Left renal pelvis (tissue), 4 donors: Measurements from ENCODE around the gene CD63. TPM values are rescaled to one million over a fixed set of nuclear protein-coding genes. Genes with fewer than 3 reads are reported as not detected.
"Not testable (repeated sequence)": the region's sequence is repeated elsewhere in the genome, so short reads cannot be mapped to it uniquely, and the experiment has no call there.

Experiments
- DNase-seq, 4 donors: peaks; one replicate each; pipeline ENCODE4 v3.0.0-alpha.2; 2013; ENCODE audit warnings: low read depth in 4 of 4, low spot score in 3 of 4
- polyA plus RNA-seq, 4 donors: library from polyadenylated mRNA; unstranded; fragments of 120-200 nt; gene quantifications; one replicate each; pipeline ENCODE4 v1.2.1, GENCODE V29; 2013; ENCODE audit not compliant: insufficient read length in 4 of 4

CD63 gene, protein sequence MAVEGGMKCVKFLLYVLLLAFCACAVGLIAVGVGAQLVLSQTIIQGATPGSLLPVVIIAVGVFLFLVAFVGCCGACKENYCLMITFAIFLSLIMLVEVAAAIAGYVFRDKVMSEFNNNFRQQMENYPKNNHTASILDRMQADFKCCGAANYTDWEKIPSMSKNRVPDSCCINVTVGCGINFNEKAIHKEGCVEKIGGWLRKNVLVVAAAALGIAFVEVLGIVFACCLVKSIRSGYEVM
- 100 to 1,000 TPM; 617 to 773 (median 715) TPM for polyA plus RNA-seq

DNA sequence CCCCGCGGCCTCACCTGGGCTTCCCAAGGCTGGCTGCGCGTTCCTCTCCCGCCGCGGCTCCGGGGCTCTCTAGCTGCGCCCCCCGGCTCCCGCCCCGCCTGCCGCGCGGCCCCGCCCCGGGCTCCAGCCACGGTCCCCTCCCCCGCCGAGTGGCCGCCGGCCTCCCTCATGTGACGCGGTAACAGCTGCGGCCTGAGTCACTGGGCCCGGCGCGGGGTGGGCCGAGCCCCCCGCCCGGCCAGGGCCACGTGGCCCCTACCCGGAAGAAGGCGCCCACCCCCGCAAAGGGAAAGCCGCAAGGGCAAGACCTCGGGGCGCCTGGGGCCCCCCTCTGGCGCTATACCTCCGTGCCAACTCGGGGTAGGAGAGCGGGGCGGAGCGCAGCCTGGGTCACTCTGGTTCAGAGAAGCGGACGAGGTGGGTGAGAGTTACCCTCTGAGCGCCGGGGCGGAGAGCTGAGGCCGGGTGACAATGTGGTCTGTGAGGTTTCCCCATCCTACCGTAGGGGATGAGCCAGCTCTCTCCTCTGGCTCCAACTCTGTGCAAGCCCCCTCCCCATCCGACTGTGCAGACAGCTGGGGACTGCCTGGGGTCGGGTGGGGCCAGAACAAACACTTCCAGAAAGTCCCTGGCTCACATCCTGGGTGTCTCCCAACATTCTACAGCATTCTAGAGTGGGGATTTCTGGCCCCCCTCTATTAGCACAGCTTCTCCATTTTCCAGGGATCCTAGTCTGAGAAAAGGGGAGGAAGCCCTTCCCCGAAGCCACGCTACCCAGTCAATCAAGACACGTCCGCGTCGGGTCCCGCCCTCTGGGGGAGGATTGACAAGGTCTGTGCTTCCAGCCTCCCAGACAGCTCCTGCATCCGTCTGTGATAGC, at the start of gene CD63:
Gene CD63 (minus strand): TSS at position 71 of the 880 bp plus-strand sequence. CDS start 668 bp downstream, outside the sequence.
- DNase-seq, result peak in 1 of 4 donors; percentile 79

DNA sequence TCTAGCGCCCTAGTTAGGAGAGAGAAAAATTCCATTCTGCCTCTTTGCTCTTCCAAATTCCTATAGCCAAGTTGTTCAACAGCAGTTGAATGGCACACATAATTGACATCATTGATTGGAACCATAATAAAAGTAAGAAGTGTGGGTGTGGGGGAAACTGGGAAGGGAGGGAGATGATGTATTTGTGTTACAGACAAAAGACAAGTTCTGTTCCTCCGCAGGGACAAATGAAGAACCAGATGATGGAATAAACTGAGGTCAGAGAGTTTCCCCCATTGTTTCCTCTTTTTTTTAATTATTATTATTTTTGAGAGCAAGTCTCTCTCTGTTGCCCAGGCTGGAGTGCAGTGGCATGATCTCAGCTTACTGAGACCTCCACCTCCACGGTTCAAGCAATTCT, 49.0 kb upstream of the CD63 start:
- no peak for DNase-seq

DNA sequence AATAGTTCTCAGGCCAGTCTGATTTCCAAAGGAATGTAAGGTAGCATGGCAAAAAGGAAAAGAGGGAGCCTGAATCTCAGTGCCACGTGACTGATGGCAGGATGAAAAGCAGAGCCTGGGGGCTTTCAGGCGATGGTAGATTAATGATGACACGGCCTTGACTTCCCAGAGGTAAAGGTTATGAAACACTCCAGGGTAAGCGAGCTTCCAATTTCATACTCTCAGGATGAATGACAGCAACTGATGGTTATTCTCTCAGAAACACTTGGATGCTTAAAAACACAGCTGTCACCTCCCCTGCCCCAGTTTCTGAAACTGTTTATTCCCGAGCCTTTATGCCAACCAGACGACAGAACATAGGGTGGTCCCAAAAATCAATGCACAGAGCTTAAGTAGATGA, 42.9 kb upstream of the CD63 start:
- DNase-seq, result no peak

DNA sequence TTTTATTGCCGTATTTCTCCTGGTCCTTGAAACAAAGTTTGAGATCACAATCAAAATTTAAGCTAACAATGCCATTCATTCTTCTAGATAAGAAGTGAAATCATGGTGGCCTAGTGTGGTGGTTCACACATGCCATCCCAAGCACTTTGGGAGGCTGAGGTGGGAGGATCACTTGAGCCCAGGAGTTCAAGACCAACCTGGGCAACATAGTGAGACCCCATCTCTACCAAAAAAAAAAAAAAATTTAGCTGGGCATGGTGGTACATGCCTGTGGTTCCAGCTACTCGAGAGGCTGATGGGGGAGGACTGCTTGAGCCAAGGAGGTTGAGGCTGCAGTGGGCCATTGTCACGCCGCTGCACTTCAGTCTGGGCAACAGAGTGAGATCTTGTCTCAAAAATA, 38.3 kb upstream of the CD63 start:
- DNase-seq, result no peak

DNA sequence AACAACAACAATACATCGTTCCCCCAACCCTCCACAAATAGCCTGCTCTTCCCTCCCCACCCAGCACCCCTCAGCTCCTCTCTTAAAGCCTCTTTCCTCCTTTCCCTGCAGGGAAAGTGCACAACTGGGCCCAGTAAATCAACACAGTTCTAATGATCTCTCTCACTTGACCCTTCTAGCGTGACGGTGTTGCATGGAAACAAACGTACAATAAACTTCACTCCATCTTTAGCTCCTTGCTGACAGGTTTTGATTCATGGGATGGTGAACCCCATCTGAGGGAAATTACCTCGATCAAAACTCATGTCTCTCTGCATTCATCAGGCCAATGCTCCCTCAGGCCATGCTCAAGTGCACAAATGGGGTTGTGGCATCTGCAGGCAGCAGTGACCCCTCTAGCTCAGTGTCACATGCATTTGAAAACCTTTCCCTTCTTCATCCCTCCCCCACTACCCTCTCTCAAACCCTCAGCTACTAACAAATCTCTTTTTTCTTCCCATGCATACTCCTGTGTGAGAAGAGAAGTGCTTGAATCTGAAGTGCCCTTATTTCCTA, 37.0 kb upstream of the CD63 start:
- no peak for DNase-seq

DNA sequence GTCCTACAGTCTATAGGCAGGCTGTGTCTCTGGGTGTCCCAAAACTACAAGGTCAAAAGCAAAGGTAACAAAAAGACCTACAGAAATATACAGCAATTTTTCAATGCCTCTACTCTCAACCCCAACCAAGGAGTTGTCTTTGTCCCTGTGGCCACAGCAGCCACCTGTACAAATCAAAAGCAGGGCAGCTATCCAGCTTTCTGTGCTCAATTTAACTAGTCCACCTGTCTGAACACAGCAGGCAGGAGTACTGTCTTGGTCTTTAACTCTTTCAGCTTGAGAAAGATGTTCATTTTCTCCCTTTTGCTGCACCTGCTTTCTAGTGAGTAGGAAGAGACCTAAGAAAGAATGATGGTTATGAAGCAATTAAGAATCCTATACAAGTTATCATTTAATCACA, 33.8 kb upstream of the CD63 start:
- no peak for DNase-seq

DNA sequence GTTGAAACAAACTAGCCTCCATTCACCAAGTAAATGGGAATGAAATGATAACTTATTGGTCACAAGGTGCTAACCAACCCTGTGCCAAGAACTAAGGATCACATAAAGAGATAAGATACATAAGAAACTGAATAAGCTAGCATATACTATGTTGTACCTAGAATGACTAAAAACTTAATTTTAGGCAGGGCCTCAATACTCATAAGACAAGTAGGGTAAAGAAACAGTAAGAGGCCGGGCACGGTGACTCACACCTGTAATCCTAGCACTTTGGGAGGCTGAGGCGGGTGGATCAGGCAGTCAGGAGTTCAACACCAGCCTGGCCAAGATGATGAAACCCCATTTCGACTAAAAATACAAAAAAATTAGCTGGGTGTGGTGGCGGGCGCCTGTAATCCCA, 31.9 kb upstream of the CD63 start:
- no peak for DNase-seq

DNA sequence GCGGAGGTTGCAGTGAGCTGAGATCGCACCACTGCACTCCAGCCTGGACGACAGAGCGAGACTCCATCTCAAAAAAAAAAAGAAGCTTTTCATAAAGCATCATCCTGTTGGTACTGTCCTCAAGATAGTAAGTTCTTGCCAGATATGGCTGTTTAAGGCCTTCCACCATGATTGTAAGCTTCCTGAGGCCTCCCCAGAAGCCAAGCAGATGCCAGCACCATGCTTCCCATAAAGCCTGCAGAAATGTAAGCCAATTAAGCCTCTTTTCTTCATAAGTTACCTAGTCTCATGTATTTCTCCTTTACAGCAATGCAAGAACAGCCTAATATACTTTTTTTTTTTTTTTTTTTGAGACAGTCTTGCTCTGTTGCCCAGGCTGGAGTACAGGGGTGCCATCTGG, 29.8 kb upstream of the CD63 start:
- not testable (repeated sequence) for DNase-seq

DNA sequence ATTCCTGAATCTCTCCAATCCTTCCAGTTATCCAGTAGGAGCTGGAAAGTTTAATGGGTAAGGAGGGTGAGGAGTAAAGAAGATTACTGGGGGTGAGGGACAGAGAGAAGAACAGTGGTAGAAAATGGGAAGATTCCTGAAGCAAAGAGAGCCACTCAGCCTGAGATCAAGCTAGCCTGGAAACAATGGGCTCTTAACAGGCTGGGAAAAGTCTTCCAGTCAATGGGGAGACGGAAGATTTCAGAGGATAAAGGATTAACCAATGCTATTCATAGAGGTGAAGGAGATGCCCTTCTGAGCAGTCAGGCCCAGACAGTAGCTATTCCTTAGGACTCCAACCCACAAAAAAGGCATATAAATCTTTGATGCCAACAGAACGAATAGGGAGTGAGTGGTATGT, 28.9 kb upstream of the CD63 start:
- DNase-seq, result no peak

DNA sequence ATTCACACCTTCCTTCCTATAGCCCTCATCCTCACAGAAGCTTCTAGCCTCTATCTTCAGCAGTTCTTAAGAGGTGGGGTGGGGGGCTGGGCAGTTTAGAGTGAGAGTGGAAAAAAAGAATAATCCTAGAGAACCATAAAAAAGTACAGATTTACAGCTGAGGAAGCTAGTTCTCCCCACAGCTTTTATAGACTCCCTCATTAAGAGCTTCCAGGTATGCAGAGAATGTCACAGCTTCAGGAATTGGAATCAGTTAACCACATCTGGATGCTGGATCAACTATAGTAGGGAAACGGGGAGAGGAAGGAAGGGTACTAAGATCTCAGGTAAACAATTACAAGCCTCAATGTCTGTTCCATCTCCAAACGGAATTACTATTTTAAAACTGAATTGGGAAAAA, 26.4 kb upstream of the CD63 start:
- DNase-seq, result no peak

DNA sequence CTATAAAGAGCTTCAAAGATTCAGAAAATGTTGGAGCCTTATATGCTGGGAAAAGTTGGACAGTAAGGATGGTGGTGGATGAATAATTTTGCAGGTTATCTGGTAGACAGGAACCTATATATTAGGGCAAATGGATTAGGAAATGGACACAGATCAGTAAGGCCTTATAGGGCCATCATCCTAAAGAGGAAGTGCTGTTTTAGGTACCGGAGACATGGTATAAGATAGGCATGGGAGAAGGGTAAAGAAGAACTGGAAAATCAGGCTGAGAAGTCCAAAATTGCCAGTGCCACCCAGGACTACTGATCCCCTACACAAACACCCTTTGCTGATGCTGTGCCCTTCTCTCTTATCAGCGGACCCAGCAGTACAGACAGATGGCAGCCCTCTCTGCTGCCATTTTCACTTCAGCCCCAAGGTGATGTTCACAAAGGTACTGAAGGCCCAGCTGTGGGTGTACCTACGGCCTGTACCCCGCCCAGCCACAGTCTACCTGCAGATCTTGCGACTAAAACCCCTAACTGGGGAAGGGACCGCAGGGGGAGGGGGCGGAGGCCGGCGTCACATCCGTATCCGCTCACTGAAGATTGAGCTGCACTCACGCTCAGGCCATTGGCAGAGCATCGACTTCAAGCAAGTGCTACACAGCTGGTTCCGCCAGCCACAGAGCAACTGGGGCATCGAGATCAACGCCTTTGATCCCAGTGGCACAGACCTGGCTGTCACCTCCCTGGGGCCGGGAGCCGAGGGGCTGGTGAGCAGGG, 19.6 kb upstream of the CD63 start:
- DNase-seq, result no peak

DNA sequence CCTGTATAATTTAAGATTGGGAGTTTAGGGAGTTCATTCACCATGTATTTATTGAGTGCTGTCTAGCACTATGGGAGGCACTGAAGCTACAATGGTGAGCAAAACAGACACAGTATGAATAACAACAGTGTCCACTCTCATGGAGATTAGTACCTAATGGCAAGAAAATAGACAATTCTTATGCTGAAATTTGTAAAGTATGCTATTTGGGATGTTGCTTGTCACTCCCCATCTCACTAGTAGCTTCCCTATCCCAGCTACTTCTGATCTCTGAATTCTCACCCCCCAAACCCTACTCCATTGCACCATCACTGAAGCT, 18.1 kb upstream of the CD63 start:
- no peak for DNase-seq

DNA sequence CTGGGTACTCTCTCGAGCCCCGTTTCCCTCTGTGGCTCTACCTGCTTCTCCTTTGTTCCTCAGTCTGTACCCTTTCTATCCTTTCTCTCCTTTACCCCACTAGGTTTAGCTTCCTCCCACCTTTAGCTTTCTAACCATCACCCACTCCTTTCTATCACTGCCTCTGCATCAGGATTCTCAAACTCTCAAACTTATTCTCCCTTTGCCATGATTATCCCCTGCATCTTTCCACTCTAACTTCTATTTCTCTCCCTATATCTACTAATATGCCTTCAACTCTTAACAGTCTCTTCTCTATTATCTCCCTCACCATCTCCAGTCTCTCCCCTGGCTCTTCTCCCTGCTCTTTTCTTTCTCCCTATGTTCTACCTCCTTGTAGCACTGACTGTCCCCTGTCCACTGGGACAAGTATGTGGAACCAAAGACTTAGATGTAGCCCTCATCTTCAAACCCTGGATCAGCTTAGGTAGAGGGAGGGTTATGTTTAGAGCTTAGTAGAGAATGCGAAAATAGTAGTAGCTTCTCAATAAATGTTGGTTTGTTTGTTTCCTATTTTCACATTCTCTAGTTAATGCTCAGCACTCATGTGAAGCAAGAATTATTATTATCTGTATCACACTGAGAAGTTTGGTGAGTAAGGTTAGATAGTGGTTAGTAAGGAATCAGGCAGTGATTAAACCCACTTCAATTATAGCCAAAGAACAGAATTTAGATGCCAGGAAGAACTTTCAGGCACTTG, 17.5 kb upstream of the CD63 start:
- DNase-seq, result no peak

DNA sequence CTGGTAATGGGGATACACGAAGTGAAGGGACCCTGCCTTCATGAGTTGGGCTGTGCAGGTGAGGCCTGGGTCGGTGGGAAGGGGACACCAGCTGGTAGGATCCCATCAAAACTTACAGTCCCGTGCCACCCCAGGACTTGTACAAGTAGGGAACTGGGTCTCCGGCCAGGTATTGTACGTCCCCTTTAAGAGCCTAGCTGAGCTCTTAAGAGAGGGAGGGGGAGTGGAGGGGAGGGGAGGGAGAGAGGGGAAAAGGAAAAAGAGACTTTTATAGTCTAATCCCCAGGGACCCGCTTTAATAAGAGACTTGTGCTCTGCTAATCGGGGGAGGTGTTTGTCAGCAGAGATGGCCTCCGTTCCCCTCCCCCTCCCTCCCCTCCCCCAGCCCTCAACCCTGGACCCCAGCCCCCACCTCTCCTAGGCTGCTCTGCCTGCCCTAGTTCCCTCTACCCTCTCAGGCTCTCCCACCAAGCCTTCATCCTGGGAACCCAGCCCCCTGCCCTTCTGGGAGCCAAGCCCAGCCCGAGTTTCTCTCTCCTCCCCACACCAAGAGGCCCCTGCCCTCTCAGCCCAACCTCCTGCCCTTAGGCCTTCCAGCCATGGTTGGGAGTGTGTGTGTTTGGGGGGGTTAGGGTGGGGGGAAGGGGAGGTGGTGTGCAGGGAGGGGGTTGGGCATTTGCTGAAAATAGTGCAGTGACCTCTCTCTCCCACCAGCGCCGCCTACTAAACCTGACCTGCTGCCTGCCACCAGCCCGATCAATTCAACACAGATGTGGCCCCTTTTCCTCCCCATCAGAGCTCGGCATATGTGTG, 16.8 kb upstream of the CD63 start:
- DNase-seq, result peak in 2 of 4 donors; percentile 73 to 77

DNA sequence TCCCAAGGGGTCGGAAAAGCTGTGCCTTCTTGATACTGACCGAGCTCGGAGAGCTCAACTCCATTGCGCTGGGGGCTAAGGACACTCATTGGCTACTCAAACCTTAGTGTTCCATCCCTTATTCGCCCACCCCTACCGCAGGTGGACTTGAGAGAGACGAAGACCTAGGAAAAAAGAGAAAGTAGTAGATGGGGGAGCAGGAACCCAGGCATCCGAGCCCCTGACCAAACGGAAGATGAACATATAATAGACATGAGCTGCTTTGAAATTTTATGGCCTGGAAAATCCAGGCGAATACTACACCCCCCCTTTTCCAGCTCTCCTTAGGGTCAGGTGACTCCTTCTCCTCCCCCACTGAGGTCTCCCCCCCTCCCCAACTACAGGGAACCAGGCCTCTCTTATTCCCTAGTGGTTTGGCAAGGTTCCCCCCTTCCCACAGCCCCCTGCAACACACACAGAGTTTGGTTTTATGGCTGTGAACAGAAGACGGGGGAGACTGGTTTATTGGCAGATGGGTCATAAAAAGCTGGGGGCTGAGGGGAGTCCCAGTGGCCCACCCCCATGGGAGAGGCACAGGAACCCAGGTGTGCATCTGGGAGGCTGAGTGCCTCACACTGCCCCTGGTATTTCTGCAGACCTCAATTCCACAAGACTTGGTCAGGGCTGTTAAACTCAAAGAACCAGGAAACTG, 15.7 kb upstream of the CD63 start:
- DNase-seq, result no peak

DNA sequence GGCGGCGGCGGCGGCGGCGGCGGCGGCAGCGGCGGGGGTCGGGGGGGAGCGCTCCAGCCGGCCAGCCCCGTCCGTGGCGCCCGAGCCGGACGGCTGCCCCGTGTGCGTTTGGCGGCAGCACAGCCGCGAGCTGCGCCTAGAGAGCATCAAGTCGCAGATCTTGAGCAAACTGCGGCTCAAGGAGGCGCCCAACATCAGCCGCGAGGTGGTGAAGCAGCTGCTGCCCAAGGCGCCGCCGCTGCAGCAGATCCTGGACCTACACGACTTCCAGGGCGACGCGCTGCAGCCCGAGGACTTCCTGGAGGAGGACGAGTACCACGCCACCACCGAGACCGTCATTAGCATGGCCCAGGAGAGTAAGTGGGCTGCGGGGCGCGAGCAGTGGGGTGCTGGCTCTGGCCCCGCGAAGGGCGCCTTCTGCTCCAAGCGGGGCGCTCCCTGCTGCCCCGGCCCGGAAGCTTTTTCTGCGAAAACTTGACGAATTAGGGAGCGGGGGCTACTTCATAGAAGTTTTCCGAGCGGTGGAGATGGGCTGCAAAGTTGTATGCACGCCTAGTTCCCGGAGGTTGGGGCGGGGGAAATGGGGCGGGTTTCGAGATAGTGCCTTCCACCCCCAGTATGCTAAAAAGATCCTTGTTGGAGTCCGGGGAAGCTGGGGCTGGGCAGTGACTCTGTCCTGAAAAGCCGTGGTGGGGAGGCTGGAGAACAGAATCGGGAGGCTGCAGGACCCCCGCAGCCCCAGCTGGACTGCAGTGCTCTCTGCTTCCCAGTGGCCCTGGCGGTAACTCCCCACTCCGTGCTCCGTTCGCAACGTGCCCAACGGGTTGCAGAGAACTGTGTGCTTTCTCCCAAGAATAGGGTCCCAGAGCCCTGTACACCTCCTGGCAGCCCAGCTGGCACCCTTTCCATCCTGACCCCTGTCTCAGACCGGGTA, 14.9 kb upstream of the CD63 start:
- no peak for DNase-seq

DNA sequence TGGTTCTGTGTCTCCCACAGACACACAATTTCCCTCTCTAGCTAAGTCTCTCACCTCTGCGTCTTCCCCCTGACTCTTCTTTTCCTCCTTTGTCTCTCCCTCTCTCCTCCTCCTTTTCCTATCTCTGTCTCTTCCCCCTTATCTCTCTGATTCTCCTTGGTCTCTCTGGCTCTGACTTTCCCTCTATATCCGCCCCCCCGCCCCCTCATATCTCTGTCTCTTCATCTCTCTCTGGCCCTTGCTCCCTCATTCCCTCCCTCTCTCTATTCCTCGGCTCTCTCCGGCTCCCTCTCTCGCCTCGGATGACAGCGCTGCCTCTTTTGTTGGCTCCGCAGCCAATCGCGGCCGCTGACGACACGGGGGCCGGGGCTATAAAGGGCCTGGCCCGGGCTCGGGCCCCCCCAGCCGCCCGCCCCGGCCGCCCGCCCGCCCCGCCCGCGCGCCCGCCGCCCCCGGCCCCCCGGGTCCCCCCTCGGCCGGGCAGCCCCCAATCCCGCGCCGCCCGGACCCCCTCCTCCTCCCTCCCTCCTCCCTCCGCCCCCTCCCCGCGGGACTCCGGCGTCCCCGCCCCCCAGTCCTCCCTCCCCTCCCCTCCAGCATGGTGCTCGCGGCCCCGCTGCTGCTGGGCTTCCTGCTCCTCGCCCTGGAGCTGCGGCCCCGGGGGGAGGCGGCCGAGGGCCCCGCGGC, 14.1 kb upstream of the CD63 start, which contains the start of gene GDF11:
Gene GDF11 (plus strand): TSS at position 404 of the 687 bp plus-strand sequence. CDS start 195 bp downstream, at position 599.
- peak in 1 of 4 donors; percentile 75 for DNase-seq
